Keratinocyte (primary cell): ENCODE results near the gene PKP2. TPM values are rescaled to one million over a fixed set of nuclear protein-coding genes. Genes with fewer than 3 reads are reported as not detected.

ENCODE experiments used
- DNase-seq: peaks from one replicate; pipeline ENCODE4 v3.0.0-alpha.2; 2011; ENCODE audit warnings: low read depth, missing footprints, low spot score
- FAIRE-seq: peaks from 2 replicates; lab custom pipeline; 2011; peaks lifted over from hg19 to GRCh38; lab: Jason Lieb, UNC
- H2AFZ ChIP-seq: 2 replicates; pipeline ENCODE4 v1.6.0; 2012; ENCODE audit warnings: low read length, control low read depth, inconsistent platforms; ENCODE audit not compliant: control insufficient read depth
- H3K27ac ChIP-seq: 2 replicates; pipeline ENCODE4 v1.5.1; 2011; ENCODE audit warnings: low read length; ENCODE audit not compliant: control insufficient read depth, insufficient read depth
- H3K27me3 ChIP-seq: 3 replicates; pipeline ENCODE4 v1.6.0; 2011; ENCODE audit warnings: low read length; ENCODE audit not compliant: control insufficient read depth, insufficient read depth; ENCODE audit errors: extremely low read depth
- H3K36me3 ChIP-seq, 2 experiments: 2 replicates in 1 of 2; 3 replicates in 1 of 2; pipeline ENCODE4 v1.5.1; 2011; ENCODE audit warnings: low read length in 2 of 2, mild to moderate bottlenecking in 1 of 2; ENCODE audit not compliant: control insufficient read depth in 2 of 2, insufficient read depth in 2 of 2; ENCODE audit errors: extremely low read depth in 1 of 2
- H3K4me1 ChIP-seq: 3 replicates; pipeline ENCODE4 v1.5.1; 2011; ENCODE audit warnings: low read length; ENCODE audit not compliant: control insufficient read depth, insufficient read depth; ENCODE audit errors: extremely low read depth
- H3K4me2 ChIP-seq: 3 replicates; pipeline ENCODE4 v1.6.0; 2011; ENCODE audit warnings: low read depth, low read length; ENCODE audit not compliant: control insufficient read depth, insufficient read depth; ENCODE audit errors: extremely low read depth
- H3K4me3 ChIP-seq, 3 experiments: fragments of 200-600 bp in 1 of 3; sonication (generic) in 1 of 3; 2 replicates in 2 of 3; 3 replicates in 1 of 3; pipeline ENCODE4 v1.5.1; 2011 to 2016; ENCODE audit warnings: low read length in 3 of 3, mild to moderate bottlenecking in 3 of 3, control low read depth in 2 of 3, inconsistent platforms in 1 of 3, low read depth in 1 of 3, mixed read lengths in 1 of 3, mixed run types in 1 of 3, moderate library complexity in 1 of 3; ENCODE audit not compliant: control insufficient read depth in 2 of 3, insufficient read depth in 2 of 3; ENCODE audit errors: extremely low read depth in 1 of 3
- H3K79me2 ChIP-seq: 2 replicates; pipeline ENCODE4 v1.6.0; 2012; ENCODE audit warnings: low read length; ENCODE audit not compliant: control insufficient read depth, insufficient read depth
- H3K9ac ChIP-seq: 3 replicates; pipeline ENCODE4 v1.6.0; 2011; ENCODE audit warnings: low read length; ENCODE audit not compliant: control insufficient read depth, insufficient read depth; ENCODE audit errors: extremely low read depth
- H3K9me1 ChIP-seq: 3 replicates; pipeline ENCODE4 v1.6.0; 2011; ENCODE audit warnings: low read length; ENCODE audit not compliant: control insufficient read depth, insufficient read depth; ENCODE audit errors: extremely low read depth
- H3K9me3 ChIP-seq: 2 replicates; pipeline ENCODE4 v1.5.1; 2012; ENCODE audit warnings: low read depth, low read length; ENCODE audit not compliant: control insufficient read depth
- H4K20me1 ChIP-seq: 3 replicates; pipeline ENCODE4 v1.6.0; 2011; ENCODE audit warnings: low read length; ENCODE audit not compliant: control insufficient read depth, insufficient read depth; ENCODE audit errors: extremely low read depth
- EZH2 ChIP-seq: IDR thresholded peaks from one replicate; pipeline ENCODE4 v1.6.1; 2012; ENCODE audit warnings: inconsistent platforms, mild to moderate bottlenecking, low read length, moderate library complexity
- dilution Hi-C: fragments of 300-500 bp; cut with MboI; formaldehyde crosslinking; loops from one replicate; pipeline ENCODE4 v1.7.0; 2020; ENCODE audit warnings: low sequenced_read_pairs; ENCODE audit not compliant: extremely low pct_ligation_motif_present
- polyA minus RNA-seq, 3 experiments: library from RNA; depleted of rRNA, polyadenylated mRNA; stranded (reverse); fragments of >200 nt; gene quantifications; 1 replicate in 1 of 3; 2 replicates in 1 of 3; 3 replicates in 1 of 3; pipeline ENCODE4 v1.2.3, GENCODE V29; 2011
- polyA plus RNA-seq, 5 experiments: library from polyadenylated mRNA; depleted of rRNA in 3 of 5; stranded (reverse) in 3 of 5; stranded (forward) in 1 of 5; unstranded in 1 of 5; fragments of >200 nt; gene quantifications; 1 replicate in 1 of 5; 2 replicates in 3 of 5; 3 replicates in 1 of 5; pipeline versions ENCODE4 v1.2.1 to v1.2.3, GENCODE V29; 2011 to 2012; ENCODE audit warnings: missing spikeins in 2 of 5, low read depth in 1 of 5, low replicate concordance in 1 of 5
- TF ChIP-seq, protein P1 (sequence below), 3 experiments: IDR thresholded peaks in 1 of 3; conservative IDR thresholded peaks in 1 of 3; optimal IDR thresholded peaks in 1 of 3; 2 replicates in 2 of 3; 3 replicates in 1 of 3; pipeline versions ENCODE3 to v1.5.1; 2011; ENCODE audit warnings: low read length in 3 of 3, mild to moderate bottlenecking in 3 of 3, moderate library complexity in 2 of 3, control low read depth in 1 of 3, inconsistent platforms in 1 of 3; ENCODE audit not compliant: insufficient read depth in 2 of 3; ENCODE audit errors: extremely low read depth in 1 of 3

Gene PKP2
- polyA plus RNA-seq: 38.2 to 55.5 TPM (median 50.4 TPM) in 3 replicates
- 12.8 TPM for polyA plus RNA-seq (2011; ENCODE audit: low read depth)
- polyA plus RNA-seq (2011; cell fraction: cytosol; rRNA removed): 38.8 and 54.4 TPM in 2 replicates
- 54.9 and 60.9 TPM in 2 replicates for polyA plus RNA-seq (2011; cell fraction: nucleus; rRNA removed)
- 23.9 and 43.6 TPM in 2 replicates for polyA plus RNA-seq (2012; ENCODE audit: low replicate concordance)
- 43.3 to 81.9 TPM (median 56.8 TPM) in 3 replicates for polyA minus RNA-seq
- 52.0 TPM for polyA minus RNA-seq (2011; cell fraction: cytosol; rRNA and poly(A)+ RNA removed)
- 61.7 and 80.4 TPM in 2 replicates for polyA minus RNA-seq (2011; cell fraction: nucleus; rRNA and poly(A)+ RNA removed)

DNA sequence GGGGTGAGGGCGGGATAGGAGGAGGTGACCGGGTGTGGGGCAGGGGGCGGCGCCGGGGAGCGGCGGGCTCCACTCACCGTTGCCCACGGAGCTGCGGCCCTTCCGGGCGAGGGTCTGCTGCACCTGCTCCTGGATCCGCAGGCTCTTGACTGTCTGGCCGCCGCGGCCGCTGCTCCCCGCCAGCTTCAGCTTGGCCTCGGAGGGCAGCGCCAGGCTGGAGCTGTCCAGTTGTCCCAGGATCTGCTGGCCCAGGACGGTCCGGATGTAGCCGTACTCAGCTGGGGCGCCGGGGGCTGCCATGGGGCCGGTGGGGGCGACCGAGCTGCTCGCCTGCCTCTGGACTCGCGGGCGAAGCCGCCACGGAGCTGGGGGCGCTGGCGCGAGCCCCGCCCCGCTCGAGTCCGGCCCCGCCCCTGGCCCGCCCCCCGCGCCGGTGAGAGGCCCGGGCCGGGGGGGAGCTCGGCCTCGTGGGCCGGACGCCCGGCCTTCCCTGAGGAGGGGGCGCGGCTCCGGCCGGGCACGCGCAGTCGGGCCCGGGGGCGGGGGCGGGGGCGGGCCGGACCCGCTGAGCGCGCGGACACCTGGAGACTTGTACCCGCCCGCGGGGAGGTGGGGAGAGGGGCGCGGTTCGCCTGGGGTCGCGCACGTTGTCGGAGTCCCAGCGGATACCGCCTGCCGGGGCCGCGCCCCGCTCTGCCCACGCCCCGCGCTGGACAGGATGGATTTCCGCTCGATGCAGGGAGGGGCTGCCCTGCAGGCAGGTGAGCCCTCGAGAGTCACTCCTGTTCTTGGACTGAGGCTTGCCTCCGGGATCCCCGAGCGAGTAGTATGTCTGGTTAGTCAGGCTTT lies at the start of gene PKP2:
Gene PKP2, minus strand, starts transcription at position 346 of the 849 bp plus-strand sequence. Its CDS starts 46 bp downstream, at position 300.
- Histone ChIP-seq H3K27me3 (no peaks in the 10 kb centered on the region), H3K9me1 (no peaks in the 10 kb centered on the region), H3K9ac (peak within 1 kb of the TSS; percentile 77), H2AFZ (peak within 1 kb of the TSS; percentile 73), H3K79me2 (peaks cover 40% of the 10 kb centered on the region), H3K4me1 (peaks cover 53% of the 10 kb centered on the region), H3K27ac (peak within 1 kb of the TSS; percentile 86), H3K36me3 (no peaks in the 10 kb centered on the region), H3K9me3 (no peaks in the 10 kb centered on the region), H3K4me2 (peak within 1 kb of the TSS; percentile 94), H4K20me1 (no peaks in the 10 kb centered on the region), H3K4me3 (peak within 1 kb of the TSS; percentile 77 to 97 (median 89))
- no peak for TF ChIP-seq EZH2
- TF ChIP-seq, protein P1, sequence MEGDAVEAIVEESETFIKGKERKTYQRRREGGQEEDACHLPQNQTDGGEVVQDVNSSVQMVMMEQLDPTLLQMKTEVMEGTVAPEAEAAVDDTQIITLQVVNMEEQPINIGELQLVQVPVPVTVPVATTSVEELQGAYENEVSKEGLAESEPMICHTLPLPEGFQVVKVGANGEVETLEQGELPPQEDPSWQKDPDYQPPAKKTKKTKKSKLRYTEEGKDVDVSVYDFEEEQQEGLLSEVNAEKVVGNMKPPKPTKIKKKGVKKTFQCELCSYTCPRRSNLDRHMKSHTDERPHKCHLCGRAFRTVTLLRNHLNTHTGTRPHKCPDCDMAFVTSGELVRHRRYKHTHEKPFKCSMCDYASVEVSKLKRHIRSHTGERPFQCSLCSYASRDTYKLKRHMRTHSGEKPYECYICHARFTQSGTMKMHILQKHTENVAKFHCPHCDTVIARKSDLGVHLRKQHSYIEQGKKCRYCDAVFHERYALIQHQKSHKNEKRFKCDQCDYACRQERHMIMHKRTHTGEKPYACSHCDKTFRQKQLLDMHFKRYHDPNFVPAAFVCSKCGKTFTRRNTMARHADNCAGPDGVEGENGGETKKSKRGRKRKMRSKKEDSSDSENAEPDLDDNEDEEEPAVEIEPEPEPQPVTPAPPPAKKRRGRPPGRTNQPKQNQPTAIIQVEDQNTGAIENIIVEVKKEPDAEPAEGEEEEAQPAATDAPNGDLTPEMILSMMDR (optimal IDR thresholded peaks at IDR 0.05 in 1 of 3, IDR thresholded peaks at IDR 0.05 in 1 of 3, conservative IDR thresholded peaks at IDR 0.05 in 1 of 3; ENCODE audit: extremely low read depth in 1 of 3, insufficient read depth in 2 of 3, low read length in 3 of 3): no peak
- DNase-seq: no peak
- FAIRE-seq: no peak
- dilution Hi-C loops: no loop called here

DNA sequence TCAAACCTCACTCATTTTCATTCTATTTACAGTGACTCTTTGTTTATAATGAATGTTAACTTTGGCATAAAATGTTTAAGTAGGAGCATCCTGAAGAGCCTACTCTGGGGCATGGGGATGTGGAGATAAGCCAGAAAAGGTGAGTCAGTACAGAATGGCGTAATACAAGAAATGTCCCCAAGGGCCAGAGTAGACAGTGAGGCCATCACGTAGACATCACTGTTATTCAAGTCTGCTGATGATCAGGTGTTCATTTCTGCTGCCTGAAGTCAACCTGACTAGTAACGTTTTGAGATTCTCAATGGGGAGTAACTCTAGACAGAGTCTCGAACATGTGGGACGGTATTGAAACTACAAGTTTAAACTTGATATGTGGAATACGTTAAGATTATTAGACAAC lies 47.6 kb upstream of the PKP2 start:
- Histone ChIP-seq H4K20me1 (no peaks in the 10 kb centered on the region), H3K4me1 (peaks cover 13% of the 10 kb centered on the region), H3K27me3 (no peaks in the 10 kb centered on the region), H3K4me2 (no peak overlapping the region), H3K79me2 (no peaks in the 10 kb centered on the region), H3K36me3 (no peaks in the 10 kb centered on the region), H3K9me1 (no peaks in the 10 kb centered on the region), H3K4me3 (no peak overlapping the region), H3K9ac (no peak overlapping the region), H3K27ac (no peak overlapping the region), H3K9me3 (no peaks in the 10 kb centered on the region), H2AFZ (peak overlapping the region; percentile 54)
- dilution Hi-C loops: no loop called here
- FAIRE-seq: peak; percentile 86
- TF ChIP-seq, protein P1 (optimal IDR thresholded peaks at IDR 0.05 in 1 of 3, IDR thresholded peaks at IDR 0.05 in 1 of 3, conservative IDR thresholded peaks at IDR 0.05 in 1 of 3; ENCODE audit: extremely low read depth in 1 of 3, insufficient read depth in 2 of 3, low read length in 3 of 3): no peak
- no peak for TF ChIP-seq EZH2
- no peak for DNase-seq
